HL-60 (cell line): Measurements from ENCODE around the gene CRYBB1.

Experiments
- DNase-seq, 2 experiments: peaks; one replicate each; pipeline ENCODE4 v3.0.0-alpha.2; 2010 to 2020; ENCODE audit warnings: low read depth in 1 of 2, low spot score in 1 of 2
- H3K27ac ChIP-seq: fragments of 250-450 bp; sonication (Bioruptor Pico); replicated peaks from 2 replicates; pipeline ENCODE4 v1.5.1; 2020; ENCODE audit warnings: mild to moderate bottlenecking, moderate library complexity
- H3K27me3 ChIP-seq: fragments of 250-450 bp; sonication (Bioruptor Pico); 2 replicates; pipeline ENCODE4 v1.5.1; 2021; ENCODE audit warnings: mild to moderate bottlenecking, moderate library complexity; ENCODE audit not compliant: insufficient read depth, poor library complexity, severe bottlenecking
- H3K4me3 ChIP-seq: replicated peaks from 2 replicates; pipeline ENCODE4 v1.5.1; 2011; ENCODE audit warnings: mild to moderate bottlenecking, control low read depth, low read length; ENCODE audit not compliant: insufficient read depth
- GABPA ChIP-seq: IDR thresholded peaks from 2 replicates; pipeline ENCODE4 v1.6.1; 2012; ENCODE audit warnings: low read depth
- POLR2AphosphoS5 ChIP-seq: IDR thresholded peaks from 2 replicates; pipeline ENCODE4 v1.6.1; 2012; ENCODE audit warnings: low read depth
- REST ChIP-seq: IDR thresholded peaks from 2 replicates; pipeline ENCODE4 v1.6.1; 2012; ENCODE audit warnings: low read depth; ENCODE audit not compliant: insufficient replicate concordance
- SPI1 ChIP-seq: IDR thresholded peaks from 2 replicates; pipeline ENCODE4 v1.6.1; 2012; ENCODE audit warnings: low read depth, mild to moderate bottlenecking, borderline replicate concordance
- TF ChIP-seq, protein P1 (sequence below): IDR thresholded peaks from one replicate; pipeline ENCODE4 v1.5.1; 2011; ENCODE audit warnings: low read length, control low read depth, inconsistent platforms; ENCODE audit not compliant: insufficient read depth

CRYBB1 gene

DNA sequence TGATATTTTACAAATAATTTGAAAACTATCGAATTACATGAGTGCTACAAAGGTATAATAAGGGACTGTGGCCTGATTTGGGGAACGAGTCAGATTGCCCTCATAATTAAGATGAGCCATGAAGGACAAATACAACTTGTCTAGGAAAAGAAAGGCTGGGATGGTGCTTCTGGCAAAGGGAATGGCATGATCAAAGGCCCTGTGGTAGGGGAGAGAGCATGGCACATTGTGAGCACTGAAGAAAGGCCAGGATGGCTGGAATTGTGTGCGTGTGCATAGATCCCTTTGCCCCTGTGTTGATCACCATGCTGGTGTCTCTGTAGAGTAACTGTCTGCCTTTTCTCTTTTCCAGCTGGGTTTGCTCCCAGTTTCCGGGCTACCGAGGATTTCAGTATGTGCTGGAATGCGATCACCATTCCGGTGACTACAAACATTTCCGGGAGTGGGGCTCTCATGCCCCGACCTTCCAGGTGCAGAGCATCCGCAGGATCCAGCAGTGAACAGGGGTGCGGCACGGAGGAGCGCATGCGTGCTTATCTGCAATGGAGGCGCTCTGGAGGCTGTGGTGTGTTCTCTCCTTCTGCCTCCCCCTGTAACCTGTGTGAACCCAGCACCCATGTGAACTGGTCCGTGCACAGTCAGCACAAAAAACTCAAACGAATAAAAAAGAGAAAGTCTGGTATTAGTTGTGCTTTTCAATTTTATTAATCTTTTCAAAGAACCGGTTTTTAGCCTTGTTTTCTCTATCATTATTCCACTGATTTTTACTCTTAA is 12.3 kb upstream of the CRYBB1 start:
- H3K27ac ChIP-seq, result no peak overlapping the region
- no peak for TF ChIP-seq GABPA
- TF ChIP-seq POLR2AphosphoS5, result no peak
- TF ChIP-seq, protein P1, sequence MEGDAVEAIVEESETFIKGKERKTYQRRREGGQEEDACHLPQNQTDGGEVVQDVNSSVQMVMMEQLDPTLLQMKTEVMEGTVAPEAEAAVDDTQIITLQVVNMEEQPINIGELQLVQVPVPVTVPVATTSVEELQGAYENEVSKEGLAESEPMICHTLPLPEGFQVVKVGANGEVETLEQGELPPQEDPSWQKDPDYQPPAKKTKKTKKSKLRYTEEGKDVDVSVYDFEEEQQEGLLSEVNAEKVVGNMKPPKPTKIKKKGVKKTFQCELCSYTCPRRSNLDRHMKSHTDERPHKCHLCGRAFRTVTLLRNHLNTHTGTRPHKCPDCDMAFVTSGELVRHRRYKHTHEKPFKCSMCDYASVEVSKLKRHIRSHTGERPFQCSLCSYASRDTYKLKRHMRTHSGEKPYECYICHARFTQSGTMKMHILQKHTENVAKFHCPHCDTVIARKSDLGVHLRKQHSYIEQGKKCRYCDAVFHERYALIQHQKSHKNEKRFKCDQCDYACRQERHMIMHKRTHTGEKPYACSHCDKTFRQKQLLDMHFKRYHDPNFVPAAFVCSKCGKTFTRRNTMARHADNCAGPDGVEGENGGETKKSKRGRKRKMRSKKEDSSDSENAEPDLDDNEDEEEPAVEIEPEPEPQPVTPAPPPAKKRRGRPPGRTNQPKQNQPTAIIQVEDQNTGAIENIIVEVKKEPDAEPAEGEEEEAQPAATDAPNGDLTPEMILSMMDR, result no peak
- no peak overlapping the region for H3K4me3 ChIP-seq
- no peak for DNase-seq
- H3K27me3 ChIP-seq, result no peaks in the 10 kb centered on the region

DNA sequence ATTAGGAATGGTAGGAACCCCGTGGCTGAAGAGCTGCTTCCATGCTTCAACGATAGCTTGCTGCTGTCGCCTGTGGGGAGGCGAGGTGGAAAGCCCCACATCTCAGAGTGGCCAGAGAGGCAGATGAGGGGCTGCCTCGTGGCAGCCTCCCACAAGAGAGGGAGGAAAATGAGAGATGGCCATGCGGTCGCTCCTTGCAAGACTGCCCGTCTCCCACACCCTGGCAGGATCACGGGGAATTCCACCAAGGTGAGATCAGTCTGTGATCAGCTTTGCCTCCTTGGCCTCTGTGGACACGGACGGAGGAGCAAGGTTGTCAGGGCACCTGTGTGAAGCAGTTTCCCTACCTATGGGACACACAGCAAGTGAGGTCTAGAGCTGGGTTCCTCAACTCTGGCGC is 7.0 kb upstream of the CRYBB1 start:
- Histone ChIP-seq H3K4me3 (no peak overlapping the region), H3K27ac (no peak overlapping the region), H3K27me3 (no peaks in the 10 kb centered on the region)
- TF ChIP-seq GABPA (no peak), SPI1 (no peak), REST (no peak), POLR2AphosphoS5 (no peak)
- TF ChIP-seq, protein P1, result no peak
- DNase-seq, result no peak

DNA sequence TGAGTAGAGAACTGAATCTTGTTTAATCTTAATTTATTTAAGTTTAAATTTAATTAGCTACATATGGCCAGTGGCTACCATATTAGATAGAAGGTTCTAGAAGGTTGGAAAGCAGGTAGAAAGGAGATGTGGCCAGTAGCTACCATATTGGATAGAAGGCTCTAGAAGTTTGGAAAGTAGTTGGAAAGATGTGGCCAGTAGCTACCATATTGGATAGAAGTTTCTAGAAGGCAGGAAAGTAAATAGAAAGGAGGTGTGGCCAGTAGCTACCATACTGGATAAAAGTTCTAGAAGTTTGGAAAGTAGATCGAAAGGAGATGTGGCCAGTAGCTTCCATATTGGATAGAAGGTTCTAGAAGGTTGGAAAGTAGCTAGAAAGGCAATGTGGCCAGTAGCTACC is 6.2 kb upstream of the CRYBB1 start:
- TF ChIP-seq, protein P1, result no peak
- TF ChIP-seq POLR2AphosphoS5 (no peak), GABPA (no peak), REST (no peak)
- H3K27ac ChIP-seq, result no peak overlapping the region
- no peak for DNase-seq
- no peak overlapping the region for H3K4me3 ChIP-seq
- no peaks in the 10 kb centered on the region for H3K27me3 ChIP-seq

DNA sequence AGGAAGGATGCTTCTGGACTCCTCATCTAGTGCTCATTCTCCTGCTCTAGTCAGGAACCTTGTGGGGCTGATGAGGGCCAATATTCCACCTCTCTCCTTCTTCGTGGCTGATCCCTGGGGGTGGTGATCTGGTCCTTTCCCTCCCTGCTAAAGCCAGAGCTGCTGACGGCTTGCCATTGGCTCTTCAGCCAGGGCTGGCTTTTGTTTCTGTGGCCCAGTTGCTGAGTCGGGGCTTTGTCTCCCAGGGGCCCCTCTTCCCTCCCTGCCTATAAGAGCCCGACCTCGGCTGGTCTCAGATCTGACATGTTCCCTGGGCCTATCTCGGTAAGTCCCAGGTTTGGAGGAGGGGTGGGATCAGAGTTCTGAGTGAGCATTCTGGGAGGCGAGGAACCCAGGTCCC is 3.8 kb upstream of the CRYBB1 start, which contains the start of gene CRYBA4:
Gene CRYBA4 (plus strand): TSS at position 301 of the 400 bp plus-strand sequence. CDS start 634 bp downstream, outside the sequence.
- DNase-seq, result no peak
- no peak within 1 kb of the TSS for H3K27ac ChIP-seq
- no peak within 1 kb of the TSS for H3K4me3 ChIP-seq
- no peak for TF ChIP-seq REST
- H3K27me3 ChIP-seq, result no peaks in the 10 kb centered on the region
